ENCODE data around the gene TBC1D8.
A peak's percentile ranks its signal among the peaks of the same experiment; 100 is the strongest.

The TBC1D8 gene

GRCh38 chr2:101162561-101163330, 11.6 kb upstream of the TBC1D8 start:
- no peak for DNase-seq (ENCODE audit: low spot score)

GRCh38 chr2:101161658-101162057, 10.5 kb upstream of the TBC1D8 start:
- DNase-seq (ENCODE audit: low spot score): no peak

GRCh38 chr2:101160454-101160853, 9.3 kb upstream of the TBC1D8 start:
- DNase-seq (ENCODE audit: low spot score): peak; percentile 31

- DNase-seq (ENCODE audit: low spot score): no peak
These were observed 8.3 kb upstream of the TBC1D8 start for GRCh38 chr2:101159526-101159925.

GRCh38 chr2:101157272-101157671, 6.1 kb upstream of the TBC1D8 start:
- DNase-seq (ENCODE audit: low spot score): no peak

- DNase-seq (ENCODE audit: low spot score): no peak
These were observed 2.6 kb upstream of the TBC1D8 start for GRCh38 chr2:101153787-101154186.

- no peak for DNase-seq (ENCODE audit: low spot score)
These were observed 2.0 kb upstream of the TBC1D8 start for GRCh38 chr2:101153077-101153707.

GRCh38 chr2:101152272-101153076, 1.3 kb upstream of the TBC1D8 start:
- peak; percentile 59 for DNase-seq (ENCODE audit: low spot score)

- no peak for DNase-seq (ENCODE audit: low spot score)
These were observed 683 bp upstream of the TBC1D8 start for GRCh38 chr2:101151859-101152271.

GRCh38 chr2:101150306-101151145, 656 bp downstream of the TBC1D8 start:
- no peak for DNase-seq (ENCODE audit: low spot score)

- peak; percentile 54 for DNase-seq (ENCODE audit: low spot score)
These were observed 1.7 kb downstream of the TBC1D8 start for GRCh38 chr2:101149241-101150192.

- no peak for DNase-seq (ENCODE audit: low spot score)
These were observed 2.4 kb downstream of the TBC1D8 start for GRCh38 chr2:101148777-101149176.

- no peak for DNase-seq (ENCODE audit: low spot score)
These were observed 3.2 kb downstream of the TBC1D8 start for GRCh38 chr2:101147971-101148370.

- no peak for DNase-seq (ENCODE audit: low spot score)
These were observed 4.1 kb downstream of the TBC1D8 start for GRCh38 chr2:101147062-101147461.

GRCh38 chr2:101146535-101146934, 4.6 kb downstream of the TBC1D8 start:
- no peak for DNase-seq (ENCODE audit: low spot score)

- peak; percentile 46 for DNase-seq (ENCODE audit: low spot score)
These were observed 5.8 kb downstream of the TBC1D8 start for GRCh38 chr2:101145406-101145805.

- no peak for DNase-seq (ENCODE audit: low spot score)
These were observed 9.0 kb downstream of the TBC1D8 start for GRCh38 chr2:101142163-101142562.

- DNase-seq (ENCODE audit: low spot score): no peak
These were observed 10.1 kb downstream of the TBC1D8 start for GRCh38 chr2:101140978-101141655.

GRCh38 chr2:101140237-101140636, 10.9 kb downstream of the TBC1D8 start:
- no peak for DNase-seq (ENCODE audit: low spot score)

GRCh38 chr2:101139495-101139894, 11.7 kb downstream of the TBC1D8 start:
- DNase-seq (ENCODE audit: low spot score): no peak
